AG09309 (cell line): ENCODE measurements around the gene SEPTIN7.

Experiments used
- DNase-seq: peaks from one replicate; pipeline ENCODE4 v3.0.0-alpha.2; 2010; ENCODE audit warnings: low read depth
- H3K4me3 ChIP-seq: 2 replicates; pipeline ENCODE4 v1.5.1; 2011; ENCODE audit warnings: mild to moderate bottlenecking, low read depth, low read length, moderate library complexity; ENCODE audit not compliant: control insufficient read depth
- CTCF ChIP-seq: IDR thresholded peaks from 2 replicates; pipeline ENCODE4 v1.5.1; 2011; ENCODE audit warnings: mild to moderate bottlenecking, low read depth, low read length, inconsistent platforms; ENCODE audit not compliant: insufficient read depth, control insufficient read depth; ENCODE audit errors: missing control alignments

Gene SEPTIN7

GRCh38 chr7:35820858-35821257 is 20.0 kb downstream of the SEPTIN7 start:
- no peak for DNase-seq
- no peak for TF ChIP-seq CTCF
- no peak overlapping the region for H3K4me3 ChIP-seq

- DNase-seq, result no peak
- TF ChIP-seq CTCF, result no peak
- H3K4me3 ChIP-seq, result no peak overlapping the region
Measured at GRCh38 chr7:35823440-35823839, 22.6 kb downstream of the SEPTIN7 start.

- H3K4me3 ChIP-seq, result no peak overlapping the region
- DNase-seq, result no peak
- no peak for TF ChIP-seq CTCF
Measured at GRCh38 chr7:35825974-35826373, 25.1 kb downstream of the SEPTIN7 start.

GRCh38 chr7:35826751-35827150 is 25.9 kb downstream of the SEPTIN7 start:
- no peak for TF ChIP-seq CTCF
- H3K4me3 ChIP-seq, result no peak overlapping the region
- no peak for DNase-seq

- H3K4me3 ChIP-seq, result no peak overlapping the region
- TF ChIP-seq CTCF, result no peak
- no peak for DNase-seq
Measured at GRCh38 chr7:35828817-35829216, 28.0 kb downstream of the SEPTIN7 start.

- no peak overlapping the region for H3K4me3 ChIP-seq
- no peak for TF ChIP-seq CTCF
- DNase-seq, result no peak
Measured at GRCh38 chr7:35831208-35831607, 30.4 kb downstream of the SEPTIN7 start.

GRCh38 chr7:35839860-35840854 is 39.3 kb downstream of the SEPTIN7 start:
- no peak overlapping the region for H3K4me3 ChIP-seq
- no peak for TF ChIP-seq CTCF
- peak; percentile 21 for DNase-seq
